Neutrophil (primary cell): Measurements from ENCODE around the gene ARHGAP35.

Experiments used
- H3K27ac ChIP-seq: fragments of 200-600 bp; sonication (generic); 2 replicates; pipeline ENCODE4 v1.5.1; 2016; ENCODE audit warnings: mild to moderate bottlenecking, moderate library complexity
- H3K27me3 ChIP-seq: fragments of 200-600 bp; sonication (generic); 2 replicates; pipeline ENCODE4 v1.6.0; 2016; ENCODE audit warnings: mild to moderate bottlenecking
- H3K36me3 ChIP-seq: fragments of 200-600 bp; sonication (generic); 2 replicates; pipeline ENCODE4 v1.5.1; 2017
- H3K4me1 ChIP-seq, 2 experiments: fragments of 200-600 bp in 1 of 2; sonication (generic) in 1 of 2; 1 replicate in 1 of 2; 2 replicates in 1 of 2; pipeline versions ENCODE4 v1.5.1 to v1.6.1; 2013 to 2016; ENCODE audit warnings: low read depth in 1 of 2, low read length in 1 of 2, mild to moderate bottlenecking in 1 of 2, moderate library complexity in 1 of 2; ENCODE audit not compliant: control insufficient read depth in 1 of 2, insufficient read depth in 1 of 2
- H3K4me3 ChIP-seq, 2 experiments: fragments of 200-600 bp in 1 of 2; sonication (generic) in 1 of 2; 1 replicate in 1 of 2; 2 replicates in 1 of 2; pipeline ENCODE4 v1.5.1; 2013 to 2016; ENCODE audit warnings: low read depth in 1 of 2, low read length in 1 of 2, mild to moderate bottlenecking in 1 of 2, moderate library complexity in 1 of 2
- H3K9me3 ChIP-seq: fragments of 200-600 bp; sonication (generic); 2 replicates; pipeline ENCODE4 v1.5.1; 2016
- CTCF ChIP-seq: fragments of 200-600 bp; sonication (generic); IDR thresholded peaks from 2 replicates; pipeline ENCODE4 v1.5.1; 2016; ENCODE audit warnings: antibody characterized with exemption

Gene ARHGAP35

GRCh38 chr19:46830864-46831263 is 29.9 kb upstream of the ARHGAP35 start:
- Histone ChIP-seq H3K27ac (no peak overlapping the region), H3K36me3 (no peaks in the 10 kb centered on the region), H3K9me3 (no peaks in the 10 kb centered on the region), H3K4me1 (no peaks in the 10 kb centered on the region), H3K27me3 (no peaks in the 10 kb centered on the region), H3K4me3 (no peak overlapping the region)
- no peak for TF ChIP-seq CTCF

GRCh38 chr19:46834121-46834520 is 26.7 kb upstream of the ARHGAP35 start:
- Histone ChIP-seq H3K4me3 (no peak overlapping the region), H3K4me1 (no peaks in the 10 kb centered on the region), H3K36me3 (peaks cover 20% of the 10 kb centered on the region), H3K9me3 (no peaks in the 10 kb centered on the region), H3K27me3 (no peaks in the 10 kb centered on the region), H3K27ac (no peak overlapping the region)
- no peak for TF ChIP-seq CTCF

- Histone ChIP-seq H3K27me3 (no peaks in the 10 kb centered on the region), H3K27ac (no peak overlapping the region), H3K9me3 (no peaks in the 10 kb centered on the region), H3K4me3 (no peak overlapping the region), H3K4me1 (no peaks in the 10 kb centered on the region), H3K36me3 (peaks cover 29% of the 10 kb centered on the region)
- no peak for TF ChIP-seq CTCF
Observed at GRCh38 chr19:46834984-46835383, 25.8 kb upstream of the ARHGAP35 start.

GRCh38 chr19:46838160-46838559 is 22.6 kb upstream of the ARHGAP35 start:
- TF ChIP-seq CTCF, result no peak
- no peak overlapping the region for H3K27ac ChIP-seq

GRCh38 chr19:46839752-46840497 is 20.9 kb upstream of the ARHGAP35 start:
- Histone ChIP-seq H3K27me3 (no peaks in the 10 kb centered on the region), H3K9me3 (no peaks in the 10 kb centered on the region), H3K36me3 (peaks cover 68% of the 10 kb centered on the region), H3K4me3 (no peak overlapping the region), H3K4me1 (no peaks in the 10 kb centered on the region), H3K27ac (no peak overlapping the region)
- TF ChIP-seq CTCF, result no peak

More at GRCh38 chr19:46838160-46838559, 22.6 kb upstream of the ARHGAP35 start:
- no peaks in the 10 kb centered on the region for H3K9me3 ChIP-seq
- no peaks in the 10 kb centered on the region for H3K27me3 ChIP-seq
- H3K36me3 ChIP-seq, result peaks cover 52% of the 10 kb centered on the region
- no peaks in the 10 kb centered on the region for H3K4me1 ChIP-seq
- no peak overlapping the region for H3K4me3 ChIP-seq
